Activated CD4-positive, CD25-positive, alpha-beta regulatory T cell treated with anti-CD3 and anti-CD28 coated beads, Interleukin-2, amount 50 U/mL, for 16 hours (primary cell): ENCODE measurements around the gene CCBE1.
"Not testable (repeated sequence)": the region's sequence is repeated elsewhere in the genome, so short reads cannot be mapped to it uniquely, and the experiment has no call there.

ENCODE experiments used
- DNase-seq: peaks from one replicate; pipeline ENCODE4 v3.0.0-alpha.2; 2020; ENCODE audit warnings: low read depth, low spot score

CCBE1 gene

DNA sequence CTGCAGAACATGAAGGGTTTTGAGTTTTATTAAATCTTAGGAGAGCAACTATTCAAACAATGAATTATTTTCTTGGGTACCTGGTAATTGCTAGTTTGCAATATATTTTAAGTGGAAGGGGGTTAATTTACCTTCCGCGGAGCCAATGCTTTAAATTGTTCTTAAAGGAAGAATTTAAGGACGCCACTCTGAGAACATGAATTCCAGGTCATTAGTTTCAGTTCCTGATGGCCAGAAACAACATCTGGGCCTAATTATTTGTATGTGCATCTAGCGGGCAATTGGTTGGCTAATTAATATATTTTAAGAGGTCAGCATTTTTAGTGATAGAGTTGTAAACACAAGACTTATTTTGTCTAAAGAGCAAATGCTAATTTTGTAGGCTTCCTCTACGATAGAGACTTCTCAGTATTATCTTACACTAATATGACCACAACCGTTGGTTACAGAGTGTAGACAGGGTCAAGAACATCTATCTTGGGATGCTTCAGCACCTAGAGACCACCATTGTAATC is 40.8 kb downstream of the CCBE1 start:
- no peak for DNase-seq

DNA sequence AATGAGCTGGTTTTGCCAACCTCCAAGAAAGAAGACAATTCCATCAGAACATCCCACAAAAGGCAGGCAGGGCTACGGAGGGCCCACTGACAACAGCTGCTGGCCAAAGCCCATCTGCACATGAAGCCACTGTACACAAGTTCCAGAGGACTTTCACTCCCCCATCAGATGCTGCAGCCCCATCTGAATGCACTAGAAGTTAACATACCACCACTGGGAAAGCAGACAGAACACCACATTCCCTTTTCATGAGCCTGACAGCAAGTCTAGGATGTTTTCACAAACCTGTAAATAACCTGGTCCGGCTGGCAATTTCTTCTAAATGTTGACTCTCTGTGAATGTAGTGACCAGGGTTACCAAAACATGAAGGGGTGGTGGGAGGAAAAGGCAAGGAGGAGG is 41.5 kb downstream of the CCBE1 start:
- DNase-seq = no peak

DNA sequence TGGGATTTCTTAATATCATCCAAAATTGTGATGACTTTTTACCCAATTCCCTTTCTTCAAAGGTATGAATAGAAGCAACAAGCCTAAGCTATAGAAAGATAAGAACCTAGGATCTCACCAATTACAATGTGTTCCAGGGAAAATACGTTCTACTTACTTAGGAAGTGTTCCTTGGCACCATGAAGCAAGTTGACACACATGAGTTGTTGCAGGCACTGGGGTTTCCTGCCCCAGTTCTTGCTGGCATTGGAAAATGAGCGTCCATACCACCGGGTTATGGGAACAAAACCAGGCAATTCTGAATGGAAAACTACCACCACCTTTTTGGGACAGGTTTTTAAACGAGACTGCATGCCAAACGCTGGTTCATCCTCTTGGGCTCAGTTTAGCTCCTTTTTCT is 46.2 kb downstream of the CCBE1 start:
- DNase-seq = no peak

DNA sequence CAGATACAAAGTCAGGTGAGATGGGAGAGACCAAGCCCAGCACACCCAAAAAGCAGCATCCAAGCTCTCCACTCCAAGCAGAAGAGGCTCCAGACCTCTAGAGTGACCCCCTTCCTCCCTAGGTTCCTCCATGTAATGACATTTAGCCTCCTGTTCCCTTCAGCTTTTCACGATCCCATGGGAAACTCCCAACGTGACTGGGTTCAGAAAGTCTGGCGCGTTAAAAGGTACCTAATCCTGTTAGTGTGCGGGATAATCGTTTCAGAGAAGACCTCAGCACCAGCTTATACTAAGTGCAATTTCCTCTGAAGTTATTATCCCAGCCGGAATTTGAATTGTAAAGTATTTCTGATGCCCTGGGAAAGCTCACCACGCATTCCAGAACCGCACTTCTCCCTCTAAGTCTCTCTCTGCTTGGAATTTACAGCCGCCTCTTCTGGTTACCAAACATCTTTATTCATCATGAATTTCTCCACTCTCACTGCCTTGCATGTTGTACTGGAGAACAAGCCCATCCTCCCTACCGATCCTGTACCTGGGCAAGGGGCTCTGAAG is 46.9 kb downstream of the CCBE1 start:
- no peak for DNase-seq

DNA sequence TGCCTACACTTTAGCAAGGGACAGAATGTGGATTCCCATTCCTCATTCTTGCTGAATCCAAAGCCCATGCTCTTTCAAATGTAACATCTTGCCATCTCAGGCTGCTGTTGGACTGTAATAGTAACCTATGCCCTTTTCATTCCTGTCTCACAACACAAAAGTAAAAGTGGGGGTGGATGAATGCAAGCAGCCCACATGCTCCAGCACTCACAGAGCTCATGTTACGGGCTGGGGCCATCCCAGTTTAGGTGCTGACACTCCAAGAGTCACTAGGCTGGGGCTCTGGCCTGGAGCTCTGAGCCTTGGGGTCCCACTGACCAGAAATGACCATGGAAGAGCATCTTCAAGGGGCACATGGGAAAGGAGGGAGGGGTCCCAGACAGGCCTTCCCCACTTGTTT is 47.6 kb downstream of the CCBE1 start:
- no peak for DNase-seq

DNA sequence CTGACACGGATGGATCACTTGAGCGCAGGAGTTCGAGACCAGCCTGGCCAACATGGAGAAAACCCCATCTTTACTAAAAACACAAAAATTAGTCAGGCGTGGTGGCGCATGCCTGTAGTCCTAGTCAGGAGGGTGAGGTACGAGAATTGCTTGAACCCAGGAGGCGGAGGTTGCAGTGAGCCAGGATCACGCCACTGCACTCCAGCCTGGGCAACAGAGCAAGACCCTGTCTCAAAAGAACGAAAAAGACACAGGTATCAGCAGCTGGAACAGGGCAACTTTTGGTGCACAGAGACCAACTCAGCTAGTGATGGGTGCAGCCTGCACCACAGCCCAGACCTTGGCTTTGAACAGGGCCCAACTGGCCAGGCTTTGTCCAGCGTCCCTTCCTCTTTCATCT is 48.8 kb downstream of the CCBE1 start:
- DNase-seq = not testable (repeated sequence)

DNA sequence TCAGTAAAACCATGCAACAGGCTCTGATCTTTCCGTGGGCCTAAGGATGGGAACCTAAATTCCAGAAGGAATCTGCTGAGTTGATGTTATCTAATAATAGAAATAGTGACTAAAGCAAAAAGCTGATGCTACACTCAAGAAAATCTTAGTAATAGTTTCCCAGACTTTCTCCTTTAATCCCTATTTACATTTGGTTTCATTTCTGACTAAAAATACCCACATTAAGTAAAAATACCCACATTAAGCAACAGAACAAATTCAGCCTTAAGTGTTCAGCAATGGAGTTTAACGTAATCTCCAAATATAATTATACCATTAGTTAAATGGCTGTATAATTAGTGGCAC is 50.3 kb downstream of the CCBE1 start:
- no peak for DNase-seq

DNA sequence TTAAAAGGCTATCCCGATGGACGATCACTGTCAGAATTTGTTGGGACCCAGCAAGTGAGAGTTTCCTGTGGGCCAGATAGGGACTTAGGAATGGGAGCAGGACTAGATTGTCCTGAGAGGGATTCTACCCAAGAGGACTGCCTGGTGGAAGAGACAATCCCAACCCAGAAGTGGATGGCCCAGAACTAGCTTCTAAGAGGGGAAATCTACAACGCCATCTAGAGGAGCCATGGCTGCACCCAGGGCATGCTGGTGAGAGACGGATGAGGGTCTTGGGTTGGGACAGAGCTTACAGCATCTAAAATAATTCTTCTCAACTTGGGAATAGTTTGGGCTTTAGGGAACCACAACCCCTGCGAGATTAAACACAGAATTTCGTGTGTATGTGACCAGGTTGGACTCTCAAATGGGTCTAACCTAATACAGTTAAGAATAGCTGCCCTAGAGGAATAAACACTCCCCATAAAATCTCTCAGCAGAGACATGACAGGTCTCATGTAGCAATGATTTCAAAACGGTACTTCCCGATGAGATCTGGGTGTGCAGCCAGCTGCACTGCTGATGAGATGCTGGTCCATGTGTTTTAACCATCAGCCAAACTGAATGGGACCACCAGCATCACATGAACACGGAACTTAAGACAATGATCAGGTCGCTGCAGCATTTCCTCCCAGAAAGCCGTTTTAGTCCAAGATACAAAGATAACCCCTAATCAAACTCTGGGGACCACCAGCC is 50.8 kb downstream of the CCBE1 start:
- DNase-seq = no peak

DNA sequence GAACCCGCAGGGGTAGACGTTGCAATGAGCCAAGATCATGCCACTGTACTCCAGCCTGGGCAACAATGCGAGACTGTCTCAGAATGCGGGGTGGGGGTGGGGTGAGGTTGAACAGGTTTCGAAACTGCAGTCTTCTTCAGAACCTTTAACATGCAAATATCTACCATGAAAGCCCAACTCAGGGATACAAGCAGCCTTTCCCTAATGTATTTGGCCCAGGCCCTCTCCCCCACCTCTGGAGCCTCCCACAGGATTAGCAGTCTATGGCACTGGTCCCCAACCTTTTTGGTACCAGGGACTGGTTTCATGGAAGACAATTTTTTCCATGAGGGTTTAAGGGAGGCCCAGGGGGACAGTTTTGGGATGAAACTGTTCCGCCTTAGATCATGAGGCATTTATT is 53.5 kb downstream of the CCBE1 start:
- no peak for DNase-seq

DNA sequence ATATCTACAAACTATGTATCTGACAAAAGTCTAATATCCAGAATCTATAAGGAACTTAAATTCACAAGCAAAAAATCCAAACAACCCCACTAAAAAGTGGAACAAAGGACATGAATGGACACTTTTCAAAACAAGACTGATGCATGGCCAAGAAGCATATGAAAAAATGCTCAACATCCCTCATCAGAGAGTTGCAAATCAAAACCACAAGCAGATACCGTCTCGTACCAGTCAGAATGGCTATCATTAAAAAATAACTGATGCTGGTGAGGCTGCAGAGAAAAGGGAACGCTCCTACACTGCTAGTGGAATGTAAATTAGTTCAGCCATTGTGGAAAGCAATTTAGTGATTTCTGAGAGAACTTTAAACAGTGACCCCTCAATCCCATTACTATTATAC is 56.5 kb downstream of the CCBE1 start:
- DNase-seq = no peak

DNA sequence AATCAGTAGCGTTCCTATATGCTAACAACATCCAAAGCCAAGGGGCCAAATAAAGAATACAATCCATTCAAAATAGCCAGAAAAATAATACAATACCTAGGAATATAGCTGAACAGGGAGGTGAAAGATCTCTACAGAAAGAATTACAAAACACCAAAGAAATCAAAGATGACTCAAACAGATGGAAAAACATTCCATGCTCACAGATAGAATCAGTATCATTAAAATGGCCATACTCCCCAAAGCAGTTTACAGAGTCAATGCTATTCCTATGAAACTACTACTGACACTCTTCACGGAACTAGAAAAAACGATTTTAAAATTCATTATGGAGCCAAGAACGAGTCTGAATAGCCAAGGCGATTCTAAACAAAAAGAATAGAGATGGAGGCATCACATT is 57.4 kb downstream of the CCBE1 start:
- DNase-seq = no peak

DNA sequence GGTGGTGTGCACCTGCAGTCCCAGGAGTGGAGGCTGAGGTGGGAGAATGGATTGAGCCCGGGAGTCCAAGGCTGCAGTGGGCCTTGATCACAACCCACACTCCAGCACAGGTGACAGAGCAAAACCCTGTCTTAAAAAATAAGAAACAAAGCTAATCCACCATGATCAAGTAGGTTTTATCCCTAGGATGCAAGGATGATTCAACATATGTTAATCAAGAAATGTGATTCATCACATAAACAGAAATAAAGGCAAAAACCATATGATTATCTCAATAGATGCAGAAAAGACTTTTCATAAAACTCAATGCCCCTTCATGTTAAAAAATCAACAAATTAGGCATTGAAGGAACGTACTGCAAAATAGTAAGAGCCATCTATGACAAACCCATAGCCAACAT is 58.1 kb downstream of the CCBE1 start:
- no peak for DNase-seq

DNA sequence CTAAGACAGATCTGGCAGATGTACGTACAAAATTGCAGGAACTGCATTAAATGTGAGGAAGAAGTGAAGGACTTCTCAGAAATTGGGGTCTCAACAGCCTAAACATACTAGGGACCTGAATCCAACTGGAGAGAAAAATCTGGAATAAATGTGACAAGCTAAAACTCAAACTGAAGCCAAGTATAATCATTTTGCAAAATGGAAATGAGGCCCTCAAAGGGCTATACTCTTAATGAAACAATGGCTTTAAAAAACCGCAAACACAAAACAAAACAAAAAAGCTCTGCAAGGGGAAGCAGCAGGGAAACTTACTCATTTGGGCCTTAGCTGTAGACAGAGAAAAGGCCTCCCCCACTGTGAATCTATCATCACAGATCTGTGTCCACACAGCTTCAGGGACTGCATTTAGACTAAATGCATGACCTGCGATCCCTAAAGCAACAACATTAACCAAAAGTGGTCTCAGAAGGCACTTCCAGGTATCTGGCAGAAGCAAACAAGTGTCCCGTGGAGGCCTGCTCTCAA is 63.2 kb downstream of the CCBE1 start:
- DNase-seq = no peak

DNA sequence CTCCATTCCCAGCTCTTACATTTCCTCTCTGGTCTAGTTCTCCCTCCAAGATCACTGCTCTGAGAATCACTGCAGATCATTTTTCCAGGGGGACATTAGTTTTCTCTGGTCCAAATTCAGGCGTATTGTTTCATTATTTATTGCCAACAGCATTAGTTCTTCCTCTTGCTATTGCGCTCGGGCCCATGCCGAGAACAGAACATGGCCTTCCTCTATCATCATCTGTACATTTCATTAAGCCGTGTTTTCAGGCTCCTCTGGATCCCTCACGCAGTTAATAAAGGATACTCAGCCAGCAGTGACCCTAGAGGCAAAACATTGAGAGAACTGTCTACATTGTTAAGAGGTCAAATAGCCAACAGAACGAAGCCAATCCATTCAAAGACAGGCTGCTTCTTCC is 63.9 kb downstream of the CCBE1 start:
- DNase-seq = no peak

DNA sequence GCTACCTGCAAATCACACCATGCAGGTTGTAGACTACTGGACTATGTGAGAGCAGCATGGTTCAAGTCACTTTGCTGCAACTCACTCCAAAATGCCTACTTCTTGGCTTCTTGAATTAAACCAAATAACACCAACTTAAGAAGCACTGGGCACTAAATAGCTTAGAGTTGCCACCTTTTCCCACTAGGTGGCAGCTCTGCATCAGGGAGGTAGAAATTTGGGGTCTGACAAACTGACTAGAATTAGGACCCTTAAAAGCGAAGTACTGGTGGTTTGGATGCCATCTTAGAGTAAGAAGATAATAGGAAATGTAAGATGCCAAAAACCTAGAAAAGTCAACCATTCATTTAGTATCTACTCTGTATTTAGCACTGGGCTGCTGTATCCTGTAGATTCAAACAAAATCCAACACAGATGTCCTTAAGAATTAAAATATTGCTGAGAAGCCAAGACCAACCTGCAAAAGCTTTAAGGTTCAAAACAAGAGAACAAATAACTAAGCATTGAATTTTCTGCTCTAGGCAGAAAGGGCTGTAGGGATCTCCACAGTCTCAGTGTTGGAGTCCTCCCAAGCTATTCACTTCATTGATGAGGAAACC is 65.5 kb downstream of the CCBE1 start:
- no peak for DNase-seq

DNA sequence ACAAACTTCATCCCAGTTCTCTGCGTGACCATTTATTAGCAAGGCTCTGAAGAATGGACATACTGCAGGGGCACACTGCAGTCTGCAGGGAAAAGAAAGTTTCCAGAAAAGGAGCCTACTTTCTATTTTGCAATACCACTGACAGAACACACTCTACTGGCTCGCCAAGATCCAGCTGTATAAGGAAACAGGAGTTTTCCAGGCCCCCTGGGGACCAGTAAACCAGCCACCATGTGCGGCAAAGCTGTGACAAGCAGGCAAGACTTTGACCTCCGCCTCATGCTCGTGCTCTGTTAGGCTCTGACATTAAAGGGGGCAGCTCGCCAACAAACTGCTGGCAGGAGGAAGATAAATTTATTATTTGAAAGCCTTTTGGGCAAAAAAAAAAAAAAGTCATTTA is 67.3 kb downstream of the CCBE1 start:
- DNase-seq = no peak

DNA sequence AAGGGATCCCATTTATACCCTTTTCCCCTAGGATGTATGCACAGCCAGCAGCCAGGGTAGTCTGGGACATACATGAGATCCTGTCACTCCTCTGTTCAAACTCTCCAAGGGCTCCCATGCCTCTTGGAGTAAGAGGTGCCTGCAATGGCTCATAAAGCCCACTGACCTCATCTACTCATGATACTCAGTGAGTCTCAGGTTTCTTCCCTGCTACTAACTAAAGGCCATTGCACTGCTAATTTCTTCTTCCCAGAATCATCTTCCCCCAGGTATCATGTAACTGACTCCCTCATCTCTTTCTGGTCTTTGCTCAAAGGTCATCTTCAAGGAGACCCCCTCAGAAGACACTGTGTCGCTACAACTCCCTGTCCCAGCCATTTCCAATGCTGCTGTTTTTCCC is 68.2 kb downstream of the CCBE1 start:
- DNase-seq = no peak

DNA sequence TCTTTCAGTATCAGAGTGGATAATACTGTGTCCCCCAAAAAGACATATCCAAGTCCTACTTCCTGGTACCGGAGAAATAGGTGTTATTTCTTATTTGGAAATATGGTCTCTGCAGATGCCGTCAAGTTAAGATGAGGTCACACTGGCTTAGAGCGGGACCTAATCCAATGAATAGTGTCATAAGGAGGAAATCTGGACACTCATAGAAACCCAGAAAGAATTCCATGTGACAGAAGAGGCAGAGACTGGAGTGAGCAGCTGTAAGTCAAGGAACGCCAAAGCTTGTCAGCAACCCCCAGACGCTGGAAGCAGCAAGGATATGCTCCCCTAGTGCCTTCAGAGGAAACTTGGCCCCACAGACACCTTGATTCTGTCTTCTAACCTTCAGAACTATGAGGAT is 69.8 kb downstream of the CCBE1 start:
- no peak for DNase-seq

DNA sequence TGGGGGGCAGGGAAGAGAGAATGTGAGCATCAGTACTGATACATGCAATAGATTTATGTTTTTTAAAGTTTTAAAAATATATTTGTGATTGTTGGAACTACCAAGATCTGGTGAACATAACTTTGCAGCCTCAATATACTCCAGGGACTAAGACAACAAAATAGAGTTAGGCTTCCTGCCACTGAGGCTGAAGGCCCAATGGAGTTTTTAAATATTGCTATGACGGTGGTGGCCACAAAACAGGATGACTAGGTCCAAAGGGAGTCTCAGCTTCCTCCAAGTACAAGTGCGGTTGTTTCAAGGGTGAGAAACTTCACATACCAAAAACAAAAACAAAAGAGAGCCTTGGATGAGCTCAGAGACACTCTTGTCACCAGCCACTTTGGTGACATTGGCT is 72.9 kb downstream of the CCBE1 start:
- no peak for DNase-seq

DNA sequence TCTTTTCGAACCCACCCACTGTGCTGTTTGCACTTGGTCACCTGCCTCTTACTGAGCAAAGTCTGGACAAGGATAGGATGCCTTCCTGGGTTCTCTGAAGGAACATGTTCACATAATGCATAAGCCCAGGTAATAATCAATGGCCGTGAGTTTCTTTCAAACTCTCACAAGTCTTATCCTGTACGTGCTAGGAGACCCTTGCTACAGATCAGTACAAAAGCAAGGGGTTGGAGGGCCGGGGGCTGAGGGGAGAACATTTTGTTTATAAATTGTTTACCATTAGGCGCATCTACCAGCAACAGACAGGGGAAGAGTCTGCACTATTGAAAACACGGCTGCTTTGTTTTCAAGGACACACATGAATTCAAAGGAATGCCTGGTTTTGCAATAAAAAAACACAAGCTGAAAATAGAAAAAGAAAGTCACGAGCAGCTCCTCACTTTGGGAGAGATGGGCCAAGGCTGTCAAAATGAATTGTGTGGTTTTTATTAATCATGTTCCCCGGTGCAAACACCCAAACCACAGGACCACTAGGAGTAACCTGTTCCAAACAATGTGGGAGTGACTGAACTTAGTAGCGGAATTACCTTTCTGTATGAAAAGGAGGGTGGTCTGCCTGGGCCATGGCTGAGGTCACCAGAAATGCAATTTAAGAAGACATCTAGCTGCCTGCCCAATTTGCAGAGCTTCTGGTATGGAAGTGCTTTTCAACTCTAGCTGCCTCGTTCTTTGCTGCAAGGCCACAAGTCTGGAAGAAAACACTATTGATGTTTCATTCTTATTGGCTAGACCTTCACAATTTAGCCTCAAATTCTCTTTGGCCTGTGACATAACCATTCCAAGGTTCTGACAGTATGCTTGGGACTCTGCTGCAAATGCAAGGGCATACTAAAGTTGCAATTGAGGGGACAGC is 73.5 kb downstream of the CCBE1 start:
- no peak for DNase-seq

DNA sequence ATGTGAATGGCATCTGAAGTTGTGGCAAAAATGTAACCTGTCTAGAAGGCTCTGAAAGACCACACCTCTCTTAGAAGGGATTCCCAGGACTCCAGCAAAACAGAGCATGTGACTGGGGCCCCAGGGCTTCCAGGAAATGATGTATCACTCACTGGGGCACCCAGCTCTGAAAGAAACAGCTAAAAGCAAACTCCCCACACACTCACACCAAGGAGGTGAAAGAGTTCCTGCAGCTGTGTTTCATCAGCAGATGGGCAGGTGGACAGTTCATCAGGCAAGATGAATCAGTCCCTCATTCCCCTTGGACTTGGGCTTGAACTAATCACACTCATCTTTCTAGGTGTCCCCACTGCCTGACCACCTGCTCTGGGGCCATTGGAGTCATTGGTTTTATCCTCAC is 76.2 kb downstream of the CCBE1 start:
- DNase-seq = no peak

DNA sequence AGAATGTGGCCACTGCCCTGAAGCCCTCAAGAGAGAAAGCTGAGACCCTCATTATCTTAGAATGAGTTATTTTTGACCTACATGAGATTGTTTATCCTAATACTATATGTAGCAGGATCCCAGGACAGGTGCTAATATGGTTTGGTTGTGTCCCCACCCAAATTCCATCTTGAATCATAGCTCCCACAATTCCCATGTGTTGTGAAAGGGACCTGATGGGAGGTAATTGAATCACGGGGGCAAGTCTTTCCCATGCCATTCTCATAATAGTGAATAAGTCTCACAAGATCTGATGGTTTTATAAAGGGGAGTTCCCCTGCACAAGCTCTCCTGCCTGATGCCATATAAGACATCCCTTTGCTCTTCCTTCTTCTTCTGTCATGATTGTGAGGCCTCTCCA is 76.8 kb downstream of the CCBE1 start:
- DNase-seq = no peak
